Parathyroid adenoma (tissue), 2 donors: Measurements from ENCODE around the gene OR10A7.

ENCODE experiments used
- H2AFZ ChIP-seq: fragments of 300-600 bp; sonication (generic); one replicate; pipeline ENCODE4 v1.7.0; 2017; ENCODE audit warnings: antibody characterized with exemption, mild to moderate bottlenecking
- H3K27ac ChIP-seq: fragments of 300-600 bp; sonication (generic); one replicate; pipeline ENCODE4 v1.7.0; 2017
- H3K27me3 ChIP-seq: fragments of 300-600 bp; sonication (generic); one replicate; pipeline ENCODE4 v1.7.0; 2017; ENCODE audit warnings: low read length; ENCODE audit not compliant: control insufficient read depth, insufficient read depth
- H3K36me3 ChIP-seq: fragments of 300-600 bp; sonication (generic); one replicate; pipeline ENCODE4 v1.7.0; 2017; ENCODE audit warnings: low read length; ENCODE audit not compliant: control insufficient read depth, insufficient read depth
- H3K4me1 ChIP-seq: fragments of 300-600 bp; sonication (generic); one replicate; pipeline ENCODE4 v1.7.0; 2017; ENCODE audit warnings: control low read depth
- H3K4me2 ChIP-seq: fragments of 300-600 bp; sonication (generic); one replicate; pipeline ENCODE4 v1.7.0; 2017; ENCODE audit warnings: low read length
- H3K4me3 ChIP-seq: fragments of 300-600 bp; sonication (generic); one replicate; pipeline ENCODE4 v1.7.0; 2017; ENCODE audit warnings: low read depth, low read length
- H3K79me2 ChIP-seq: fragments of 300-600 bp; sonication (generic); one replicate; pipeline ENCODE4 v1.7.0; 2017; ENCODE audit warnings: control low read depth
- H3K9ac ChIP-seq: fragments of 300-600 bp; sonication (generic); one replicate; pipeline ENCODE4 v1.7.0; 2017; ENCODE audit warnings: mild to moderate bottlenecking
- H3K9me3 ChIP-seq: fragments of 300-600 bp; sonication (generic); one replicate; pipeline ENCODE4 v1.7.0; 2017; ENCODE audit warnings: low read length; ENCODE audit not compliant: control insufficient read depth
- CTCF ChIP-seq: fragments of 300-600 bp; sonication (generic); IDR thresholded peaks from one replicate; pipeline ENCODE4 v1.7.0; 2017; ENCODE audit warnings: antibody characterized with exemption, mild to moderate bottlenecking
- donor health status: primary hyperparathyroidism.

The OR10A7 gene

GRCh38 chr12:55188573-55188972, 32.3 kb upstream of the OR10A7 start:
- Histone ChIP-seq H3K9me3 (no peaks in the 10 kb centered on the region), H3K4me1 (no peaks in the 10 kb centered on the region), H3K9ac (no peak overlapping the region), H3K79me2 (no peaks in the 10 kb centered on the region), H3K36me3 (no peaks in the 10 kb centered on the region), H2AFZ (no peak overlapping the region), H3K27me3 (no peaks in the 10 kb centered on the region), H3K27ac (no peak overlapping the region), H3K4me2 (no peak overlapping the region), H3K4me3 (no peak overlapping the region)
- no peak for TF ChIP-seq CTCF

GRCh38 chr12:55188974-55189556, 31.8 kb upstream of the OR10A7 start:
- Histone ChIP-seq H2AFZ (no peak overlapping the region), H3K27me3 (no peaks in the 10 kb centered on the region), H3K27ac (no peak overlapping the region), H3K79me2 (no peaks in the 10 kb centered on the region), H3K9me3 (no peaks in the 10 kb centered on the region), H3K4me1 (no peaks in the 10 kb centered on the region), H3K4me3 (no peak overlapping the region), H3K9ac (no peak overlapping the region), H3K36me3 (no peaks in the 10 kb centered on the region), H3K4me2 (no peak overlapping the region)
- peak; percentile 68 for TF ChIP-seq CTCF

DNA sequence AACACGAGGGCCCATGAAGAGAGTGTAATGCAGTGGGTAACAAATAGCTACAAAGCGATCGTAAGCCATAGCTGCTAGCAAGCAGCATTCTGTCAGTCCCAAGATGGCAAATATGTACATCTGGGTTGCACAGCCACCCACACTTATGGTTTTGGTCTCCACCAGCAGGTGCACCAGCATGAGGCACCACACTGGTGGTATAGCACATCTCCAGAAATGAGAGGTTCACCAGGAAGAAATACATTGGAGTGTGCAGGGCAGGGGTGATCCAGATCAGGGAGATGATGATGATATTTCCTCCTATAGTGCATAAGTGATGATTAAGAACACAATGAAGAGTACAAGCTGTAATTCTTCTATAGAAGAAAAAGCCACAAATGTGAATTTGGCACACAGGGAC, 26.4 kb upstream of the OR10A7 start:
- no peak for TF ChIP-seq CTCF
- H3K4me2 ChIP-seq: no peak overlapping the region
- no peaks in the 10 kb centered on the region for H3K36me3 ChIP-seq
- H2AFZ ChIP-seq: no peak overlapping the region
- no peaks in the 10 kb centered on the region for H3K9me3 ChIP-seq
- H3K4me3 ChIP-seq: no peak overlapping the region
- no peaks in the 10 kb centered on the region for H3K4me1 ChIP-seq
- no peaks in the 10 kb centered on the region for H3K79me2 ChIP-seq
- no peaks in the 10 kb centered on the region for H3K27me3 ChIP-seq
- no peak overlapping the region for H3K9ac ChIP-seq
- H3K27ac ChIP-seq: no peak overlapping the region

- H3K4me2 ChIP-seq: no peak overlapping the region
- H3K4me3 ChIP-seq: no peak overlapping the region
- H3K27ac ChIP-seq: no peak overlapping the region
- H3K79me2 ChIP-seq: no peaks in the 10 kb centered on the region
- no peak overlapping the region for H2AFZ ChIP-seq
- no peaks in the 10 kb centered on the region for H3K36me3 ChIP-seq
- H3K27me3 ChIP-seq: no peaks in the 10 kb centered on the region
- H3K4me1 ChIP-seq: no peaks in the 10 kb centered on the region
- no peaks in the 10 kb centered on the region for H3K9me3 ChIP-seq
- no peak overlapping the region for H3K9ac ChIP-seq
- no peak for TF ChIP-seq CTCF
These were observed 5.7 kb downstream of the OR10A7 start for GRCh38 chr12:55226523-55226922.

- Histone ChIP-seq H3K27me3 (no peaks in the 10 kb centered on the region), H3K4me2 (no peak overlapping the region), H3K9ac (no peak overlapping the region), H3K79me2 (no peaks in the 10 kb centered on the region), H3K4me3 (no peak overlapping the region), H3K9me3 (no peaks in the 10 kb centered on the region), H3K4me1 (no peaks in the 10 kb centered on the region), H2AFZ (no peak overlapping the region), H3K27ac (no peak overlapping the region), H3K36me3 (no peaks in the 10 kb centered on the region)
- no peak for TF ChIP-seq CTCF
These were observed 6.8 kb downstream of the OR10A7 start for GRCh38 chr12:55227643-55228042.
